ENCODE data around the gene DNMT3A.

Gene DNMT3A

GRCh38 chr2:25341753-25342371 is at the start of gene DNMT3A:
TSS of gene DNMT3A (minus strand) at chr2:25341925. CDS start at chr2:25313984, 27,941 bp downstream.
- peak within 1 kb of the TSS; percentile 72 for H3K27ac Mint-ChIP-seq
- H3K4me1 Mint-ChIP-seq (ENCODE audit: low read depth), result peaks cover 39% of the 10 kb centered on the region
- H3K36me3 Mint-ChIP-seq, result no peaks in the 10 kb centered on the region
- H3K27me3 Mint-ChIP-seq, result no peaks in the 10 kb centered on the region
- no peaks in the 10 kb centered on the region for H3K9me3 Mint-ChIP-seq (ENCODE audit: low read depth)
- peak within 1 kb of the TSS; percentile 79 for H3K4me3 Mint-ChIP-seq

DNA sequence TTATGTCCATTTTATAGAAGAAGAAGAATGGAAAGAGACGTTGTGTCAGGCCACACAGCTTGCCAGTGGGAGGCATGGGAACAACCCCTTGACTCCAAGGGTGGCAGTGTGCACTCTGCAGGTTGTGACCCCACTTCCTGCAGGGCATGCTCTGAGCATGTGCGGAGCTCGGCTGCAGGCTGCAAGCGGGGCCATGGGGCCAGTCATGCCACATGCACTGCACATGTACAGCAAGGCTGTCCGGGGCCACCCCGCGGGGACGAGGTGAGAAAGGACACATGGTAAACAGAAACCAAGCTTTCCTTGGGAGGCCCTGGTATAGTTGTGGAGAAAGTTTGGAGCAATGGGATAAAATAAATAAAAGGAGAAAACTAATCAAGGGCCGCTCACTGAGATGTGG is 47.4 kb upstream of the DNMT3A start:
- Mint-ChIP-seq H3K9me3 (ENCODE audit: low read depth) (no peaks in the 10 kb centered on the region), H3K27ac (no peak overlapping the region), H3K4me1 (ENCODE audit: low read depth) (peaks cover 6% of the 10 kb centered on the region), H3K27me3 (no peaks in the 10 kb centered on the region), H3K36me3 (peaks cover 17% of the 10 kb centered on the region), H3K4me3 (no peak overlapping the region)

DNA sequence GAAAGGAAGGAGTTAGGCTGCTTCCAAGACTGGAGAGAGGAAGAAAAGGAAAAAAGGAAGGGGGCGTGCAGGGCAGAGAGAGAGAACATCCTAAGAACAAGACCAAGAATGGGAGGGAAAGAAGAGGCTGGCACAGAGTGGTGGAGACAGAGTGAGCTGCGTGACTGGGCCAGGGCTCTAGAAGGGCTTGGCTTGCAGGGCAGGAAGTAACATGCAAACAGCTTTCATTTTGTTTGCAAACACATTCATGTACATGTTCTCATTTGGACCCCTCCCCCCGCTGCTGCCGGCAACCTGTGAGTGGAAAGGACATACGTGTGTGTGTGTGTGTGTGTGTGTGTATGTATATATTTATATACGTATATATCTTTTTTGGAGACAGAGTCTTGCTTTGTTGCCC is 46.8 kb upstream of the DNMT3A start:
- peaks cover 16% of the 10 kb centered on the region for H3K36me3 Mint-ChIP-seq
- H3K27ac Mint-ChIP-seq, result no peak overlapping the region
- H3K4me1 Mint-ChIP-seq (ENCODE audit: low read depth), result peaks cover 6% of the 10 kb centered on the region
- H3K27me3 Mint-ChIP-seq, result no peaks in the 10 kb centered on the region
- H3K4me3 Mint-ChIP-seq, result no peak overlapping the region
- H3K9me3 Mint-ChIP-seq (ENCODE audit: low read depth), result no peaks in the 10 kb centered on the region

DNA sequence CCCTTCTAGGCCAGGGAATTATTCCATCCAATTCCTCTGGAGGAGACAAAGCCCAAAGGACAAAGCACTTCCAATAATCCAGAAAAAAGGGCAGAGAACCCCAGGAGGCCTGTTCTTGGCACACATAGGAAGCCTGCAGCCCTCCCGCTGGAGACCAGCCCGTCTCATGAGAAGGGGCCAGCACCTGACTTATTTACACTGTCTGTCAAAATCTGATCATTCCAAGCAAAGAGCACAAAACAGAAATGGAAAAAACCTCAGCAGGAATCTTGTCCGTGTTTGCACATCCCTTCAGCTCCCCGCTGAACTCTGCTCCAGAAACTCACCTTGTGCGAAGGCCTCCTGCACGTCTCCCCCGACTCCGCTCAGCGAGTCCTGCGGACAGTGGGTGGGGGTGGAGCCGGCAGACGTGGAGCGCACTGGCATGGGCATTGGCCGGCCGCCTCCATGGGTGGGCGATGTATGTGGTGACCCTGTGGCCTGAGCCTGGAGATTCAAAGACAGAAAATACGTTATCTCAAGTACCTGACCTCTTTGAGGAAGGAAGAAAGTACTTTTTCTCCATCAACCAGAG is 46.2 kb upstream of the DNMT3A start:
- Mint-ChIP-seq H3K9me3 (ENCODE audit: low read depth) (no peaks in the 10 kb centered on the region), H3K4me3 (no peak overlapping the region), H3K27me3 (no peaks in the 10 kb centered on the region), H3K27ac (no peak overlapping the region), H3K4me1 (ENCODE audit: low read depth) (peaks cover 6% of the 10 kb centered on the region), H3K36me3 (peaks cover 16% of the 10 kb centered on the region)

DNA sequence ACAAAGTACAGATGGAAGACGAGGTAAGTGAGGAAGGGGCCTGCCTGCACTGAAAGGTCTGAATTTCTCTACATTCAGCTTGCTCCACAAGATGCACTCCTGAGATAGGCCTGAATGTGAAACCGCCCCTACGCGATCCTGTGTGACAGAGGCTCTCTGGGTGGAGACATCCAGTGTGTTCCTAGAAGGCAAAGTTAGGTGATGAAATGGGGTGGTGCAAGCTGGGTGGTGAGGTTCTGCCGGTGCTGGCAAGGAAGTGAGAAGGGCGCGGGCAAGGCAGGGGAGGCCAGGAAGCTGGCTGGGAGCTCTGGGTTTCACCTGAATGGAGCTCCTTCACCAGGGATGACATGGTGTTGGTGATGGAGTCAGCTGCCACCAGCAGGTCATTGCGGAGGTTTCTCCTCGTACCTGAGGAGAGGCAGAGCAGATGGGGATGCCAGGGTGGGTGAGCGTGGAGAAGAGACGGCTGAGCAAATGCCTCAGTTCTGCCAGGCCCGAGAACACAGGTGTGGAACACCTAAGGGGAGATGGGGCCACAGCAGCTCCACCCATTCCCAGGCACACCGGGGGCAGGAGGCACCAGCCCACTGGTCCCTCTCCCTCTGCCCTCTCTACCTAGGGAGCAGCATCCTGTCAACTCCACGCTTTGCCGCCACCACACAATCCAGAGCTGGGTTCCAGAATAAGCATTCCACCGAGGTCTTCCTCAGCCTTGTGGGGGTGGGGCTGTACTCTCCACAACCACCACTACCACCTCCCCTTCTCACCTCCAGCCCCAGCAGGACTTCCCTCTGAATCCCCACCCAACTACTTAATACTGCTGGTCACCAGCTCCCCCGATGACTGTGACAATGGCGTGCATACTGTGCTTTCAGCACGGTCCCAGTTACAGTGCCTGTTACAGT is 45.5 kb upstream of the DNMT3A start:
- peaks cover 6% of the 10 kb centered on the region for H3K4me1 Mint-ChIP-seq (ENCODE audit: low read depth)
- no peak overlapping the region for H3K27ac Mint-ChIP-seq
- H3K27me3 Mint-ChIP-seq, result no peaks in the 10 kb centered on the region
- H3K4me3 Mint-ChIP-seq, result no peak overlapping the region
- no peaks in the 10 kb centered on the region for H3K9me3 Mint-ChIP-seq (ENCODE audit: low read depth)
- peaks cover 16% of the 10 kb centered on the region for H3K36me3 Mint-ChIP-seq

- Mint-ChIP-seq H3K4me3 (no peak overlapping the region), H3K27me3 (no peaks in the 10 kb centered on the region)
Observed at GRCh38 chr2:25385910-25386309, 44.2 kb upstream of the DNMT3A start.

GRCh38 chr2:25383806-25384205 is 42.1 kb upstream of the DNMT3A start:
- Mint-ChIP-seq H3K9me3 (ENCODE audit: low read depth) (no peaks in the 10 kb centered on the region), H3K4me3 (no peak overlapping the region), H3K36me3 (peaks cover 15% of the 10 kb centered on the region), H3K27me3 (no peaks in the 10 kb centered on the region), H3K4me1 (ENCODE audit: low read depth) (peaks cover 12% of the 10 kb centered on the region), H3K27ac (no peak overlapping the region)

More at GRCh38 chr2:25385910-25386309, 44.2 kb upstream of the DNMT3A start:
- Mint-ChIP-seq H3K27ac (no peak overlapping the region), H3K9me3 (ENCODE audit: low read depth) (no peaks in the 10 kb centered on the region), H3K4me1 (ENCODE audit: low read depth) (no peaks in the 10 kb centered on the region), H3K36me3 (peaks cover 16% of the 10 kb centered on the region)

GRCh38 chr2:25381502-25381901 is 39.8 kb upstream of the DNMT3A start:
- Mint-ChIP-seq H3K4me1 (ENCODE audit: low read depth) (peaks cover 29% of the 10 kb centered on the region), H3K27ac (no peak overlapping the region), H3K36me3 (peaks cover 8% of the 10 kb centered on the region), H3K4me3 (no peak overlapping the region), H3K27me3 (no peaks in the 10 kb centered on the region), H3K9me3 (ENCODE audit: low read depth) (no peaks in the 10 kb centered on the region)

- H3K4me3 Mint-ChIP-seq, result no peak overlapping the region
- H3K9me3 Mint-ChIP-seq (ENCODE audit: low read depth), result no peaks in the 10 kb centered on the region
- H3K36me3 Mint-ChIP-seq, result peaks cover 7% of the 10 kb centered on the region
- no peaks in the 10 kb centered on the region for H3K27me3 Mint-ChIP-seq
- H3K27ac Mint-ChIP-seq, result no peak overlapping the region
- peaks cover 35% of the 10 kb centered on the region for H3K4me1 Mint-ChIP-seq (ENCODE audit: low read depth)
Observed at GRCh38 chr2:25380586-25381375, 39.1 kb upstream of the DNMT3A start.

DNA sequence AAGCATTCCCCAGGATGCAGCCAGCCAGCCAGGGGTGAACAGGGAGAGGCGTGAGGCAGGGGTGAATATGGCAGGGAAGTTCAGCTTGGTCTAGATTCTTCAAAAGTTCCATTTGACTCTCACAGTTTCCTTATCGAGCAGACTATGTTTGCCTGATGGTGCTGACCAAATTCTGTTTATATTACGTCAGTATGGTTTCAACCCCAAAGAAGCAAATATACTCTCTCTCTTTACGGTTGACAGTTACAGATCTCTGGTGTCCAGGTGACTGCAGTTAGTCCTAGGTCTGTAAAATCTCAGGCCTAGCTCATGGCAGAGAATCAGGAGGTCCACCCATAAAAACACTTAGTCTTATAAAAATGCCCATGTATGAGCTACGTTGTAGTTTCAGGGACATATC is 38.3 kb upstream of the DNMT3A start:
- H3K4me3 Mint-ChIP-seq, result no peak overlapping the region
- H3K36me3 Mint-ChIP-seq, result peaks cover 7% of the 10 kb centered on the region
- no peaks in the 10 kb centered on the region for H3K27me3 Mint-ChIP-seq
- peaks cover 35% of the 10 kb centered on the region for H3K4me1 Mint-ChIP-seq (ENCODE audit: low read depth)
- H3K9me3 Mint-ChIP-seq (ENCODE audit: low read depth), result no peaks in the 10 kb centered on the region
- peak overlapping the region; percentile 85 for H3K27ac Mint-ChIP-seq

GRCh38 chr2:25379535-25379934 is 37.8 kb upstream of the DNMT3A start:
- H3K4me1 Mint-ChIP-seq (ENCODE audit: low read depth), result peaks cover 35% of the 10 kb centered on the region
- H3K27ac Mint-ChIP-seq, result peak overlapping the region; percentile 87
- H3K4me3 Mint-ChIP-seq, result no peak overlapping the region
- peaks cover 7% of the 10 kb centered on the region for H3K36me3 Mint-ChIP-seq
- H3K9me3 Mint-ChIP-seq (ENCODE audit: low read depth), result no peaks in the 10 kb centered on the region
- H3K27me3 Mint-ChIP-seq, result no peaks in the 10 kb centered on the region

DNA sequence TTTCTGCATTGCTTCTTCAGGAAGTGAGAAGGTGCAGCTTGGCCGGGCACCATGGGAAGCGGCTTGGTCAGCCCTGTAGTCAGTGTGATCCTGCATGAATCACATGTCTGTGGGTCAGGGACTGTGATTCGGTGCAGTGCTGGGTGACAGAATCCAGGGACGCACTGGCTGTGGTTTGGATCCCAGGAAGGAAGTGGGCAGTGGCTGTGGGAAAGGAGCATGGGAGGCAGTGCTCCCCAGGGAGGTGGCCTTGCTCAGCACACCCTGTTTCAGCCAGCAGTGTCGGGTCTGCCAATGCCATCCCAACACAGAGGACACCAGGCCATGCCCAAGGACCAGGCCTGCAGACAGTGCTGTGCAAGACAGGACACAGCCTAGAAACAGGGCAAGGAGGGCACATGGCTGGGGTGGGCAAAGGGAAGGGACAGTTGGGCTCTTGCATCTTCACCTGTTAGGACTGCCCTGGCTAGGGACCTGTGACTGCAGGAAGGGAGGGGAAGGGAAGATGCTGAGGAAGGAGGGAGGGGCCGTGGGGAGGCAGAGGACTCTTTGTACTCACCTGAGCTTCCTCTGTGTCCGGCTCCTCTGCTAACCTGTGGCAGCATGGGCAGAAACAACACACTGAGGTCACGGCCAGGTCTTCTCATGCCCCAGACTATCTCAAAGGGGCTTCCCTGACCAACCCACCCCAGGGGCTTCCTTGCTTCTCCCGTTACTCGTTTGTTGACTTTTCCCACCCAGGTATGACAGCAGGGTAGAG is 37.2 kb upstream of the DNMT3A start:
- Mint-ChIP-seq H3K27me3 (no peaks in the 10 kb centered on the region), H3K9me3 (ENCODE audit: low read depth) (no peaks in the 10 kb centered on the region), H3K4me1 (ENCODE audit: low read depth) (peaks cover 35% of the 10 kb centered on the region), H3K27ac (peak overlapping the region; percentile 87), H3K4me3 (peak overlapping the region; percentile 13), H3K36me3 (peaks cover 7% of the 10 kb centered on the region)

DNA sequence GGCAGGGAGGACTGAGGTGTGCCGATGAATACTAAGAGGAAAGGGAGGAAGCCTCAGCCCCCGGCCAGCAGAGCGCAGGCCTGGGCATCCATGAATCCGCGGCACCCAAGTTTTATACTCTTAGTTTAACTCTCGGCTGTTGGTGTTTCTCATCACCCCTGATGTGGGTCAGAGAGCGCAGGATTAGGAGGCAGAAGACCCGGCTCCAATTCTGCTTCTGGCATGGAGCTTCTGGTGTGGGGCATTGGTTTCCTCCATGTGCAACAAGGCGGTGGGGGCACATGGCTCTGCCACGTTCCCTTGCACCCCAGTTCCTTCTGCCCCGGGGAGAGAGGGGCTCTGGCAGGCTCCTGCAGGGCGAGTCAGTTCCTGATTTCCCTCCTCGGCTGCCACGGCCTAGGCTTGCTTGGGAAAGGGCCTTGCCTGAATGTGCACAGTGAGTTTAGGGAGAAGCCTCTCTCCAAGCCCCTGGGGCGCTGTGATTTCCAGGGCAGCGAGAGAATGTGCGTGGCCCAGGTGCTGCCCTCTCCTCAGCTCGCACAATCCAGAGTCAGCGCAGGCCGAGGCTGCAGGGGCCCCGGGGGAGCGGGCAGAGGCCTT is 36.2 kb upstream of the DNMT3A start:
- H3K4me3 Mint-ChIP-seq, result peak overlapping the region; percentile 68
- no peaks in the 10 kb centered on the region for H3K27me3 Mint-ChIP-seq
- H3K9me3 Mint-ChIP-seq (ENCODE audit: low read depth), result no peaks in the 10 kb centered on the region
- peaks cover 7% of the 10 kb centered on the region for H3K36me3 Mint-ChIP-seq
- H3K27ac Mint-ChIP-seq, result peak overlapping the region; percentile 99
- H3K4me1 Mint-ChIP-seq (ENCODE audit: low read depth), result peaks cover 35% of the 10 kb centered on the region

All from activated naive CD8-positive, alpha-beta T cell (primary cell).